HepG2 (cell line): ENCODE results near the gene CACNA1D. TPM values are rescaled to one million over a fixed set of nuclear protein-coding genes. Genes with fewer than 3 reads are reported as not detected.

Experiments
- ATAC-seq: fragments of 200-7000 bp; cut with Tn5 transposase; 3 replicates; pipeline ENCODE4 v1.9.1; 2020; ENCODE audit warnings: mild to moderate bottlenecking, moderate library complexity
- BruUV-seq: library from RNA; stranded (reverse); fragments of 400-500 nt; replicated peaks from 2 replicates; lab custom pipeline; 2021; lab: Mats Ljungman, UMichigan
- CTCF ChIA-PET: fragments of 300-600 bp; formaldehyde crosslinking; extraction: SDS; loops from one replicate; lab custom pipeline; 2021; ENCODE audit warnings: low total read pairs, inconsistent platforms, low intra/inter-chr PET ratio; lab: Yijun Ruan, JAX
- POLR2A ChIA-PET: fragments of 350-600 bp; sonication (Branson Sonifier 250); formaldehyde crosslinking; loops from one replicate; lab custom pipeline; 2020; ENCODE audit warnings: antibody characterized with exemption, inconsistent platforms; lab: Yijun Ruan, JAX
- DNase-seq: peaks from one replicate; pipeline ENCODE4 v3.0.0-alpha.2; 2015; ENCODE audit warnings: low spot score
- FAIRE-seq: peaks from 3 replicates; lab custom pipeline; 2011; peaks lifted over from hg19 to GRCh38; lab: Jason Lieb, UNC
- H2AFZ ChIP-seq: one replicate; pipeline ENCODE4 v1.6.1; 2011; ENCODE audit warnings: low read length, inconsistent platforms
- H3K27ac ChIP-seq: fragments of 300-600 bp; 3 replicates; pipeline ENCODE4 v1.8.0; 2011; ENCODE audit warnings: mixed run types, mild to moderate bottlenecking, mixed read lengths, low read length, inconsistent platforms; ENCODE audit not compliant: insufficient read depth; ENCODE audit errors: extremely low read length
- H3K27me3 ChIP-seq, 2 experiments: fragments of 200-600 bp in 1 of 2; 2 replicates in 1 of 2; 3 replicates in 1 of 2; pipeline versions ENCODE4 v1.6.0 to v1.8.0; 2011; ENCODE audit warnings: low read length in 2 of 2, mild to moderate bottlenecking in 2 of 2, moderate library complexity in 2 of 2, inconsistent platforms in 1 of 2; ENCODE audit not compliant: insufficient read depth in 2 of 2, control insufficient read depth in 1 of 2
- H3K36me3 ChIP-seq, 2 experiments: fragments of 200-600 bp in 1 of 2; replicated peaks in 1 of 2; 2 replicates in 1 of 2; 3 replicates in 1 of 2; pipeline versions ENCODE4 v1.5.1 to v1.8.0; 2011; ENCODE audit warnings: low read length in 2 of 2, inconsistent platforms in 1 of 2; ENCODE audit not compliant: insufficient read depth in 2 of 2, control insufficient read depth in 1 of 2
- H3K4me1 ChIP-seq: 2 replicates; pipeline ENCODE4 v1.5.1; 2012; ENCODE audit warnings: low read length, inconsistent platforms; ENCODE audit not compliant: insufficient read depth
- H3K4me2 ChIP-seq: 2 replicates; pipeline ENCODE4 v1.6.0; 2011; ENCODE audit warnings: low read depth, low read length, inconsistent platforms
- H3K4me3 ChIP-seq, 3 experiments: fragments of 200-600 bp in 1 of 3; sonication (generic), shearing (Covaris generic) in 1 of 3; replicated peaks in 1 of 3; 2 replicates each; pipeline ENCODE4 v1.5.1; 2011 to 2016; ENCODE audit warnings: low read length in 3 of 3, inconsistent platforms in 2 of 3, low read depth in 2 of 3, mild to moderate bottlenecking in 2 of 3, control low read depth in 1 of 3, mixed read lengths in 1 of 3; ENCODE audit not compliant: insufficient read depth in 1 of 3
- H3K79me2 ChIP-seq: one replicate; pipeline ENCODE4 v1.6.1; 2011; ENCODE audit warnings: low read length, inconsistent platforms; ENCODE audit not compliant: insufficient read depth
- H3K9ac ChIP-seq: 2 replicates; pipeline ENCODE4 v1.6.0; 2011; ENCODE audit warnings: mild to moderate bottlenecking, low read depth, low read length, inconsistent platforms; ENCODE audit not compliant: insufficient read depth
- H3K9me3 ChIP-seq: 2 replicates; pipeline ENCODE4 v1.5.1; 2012; ENCODE audit warnings: mild to moderate bottlenecking, low read length
- H4K20me1 ChIP-seq: 2 replicates; pipeline ENCODE4 v1.6.0; 2011; ENCODE audit warnings: inconsistent platforms, mild to moderate bottlenecking, low read length, moderate library complexity; ENCODE audit not compliant: insufficient read depth
- PCBP1 ChIP-seq: fragments of 200-400 bp; formaldehyde crosslinking; IDR thresholded peaks from 2 replicates; pipeline ENCODE4 v1.6.1; 2017; ENCODE audit warnings: mild to moderate bottlenecking, low read depth, low read length, borderline replicate concordance
- REL ChIP-seq: sonication (generic); formaldehyde crosslinking; conservative IDR thresholded peaks from 2 replicates; pipeline ENCODE4 v1.8.0; 2022; ENCODE audit warnings: mild to moderate bottlenecking, missing genetic modification reagents, moderate library complexity
- SMC3 ChIP-seq: IDR thresholded peaks from 2 replicates; pipeline ENCODE4 v1.6.1; 2011; ENCODE audit warnings: low read length, improper control_type of control experiment
- STAG1 ChIP-seq: sonication (generic); formaldehyde crosslinking; IDR thresholded peaks from 2 replicates; pipeline ENCODE4 v1.4.0; 2020; ENCODE audit warnings: missing genetic modification reagents
- ZNF138 ChIP-seq: sonication (generic); formaldehyde crosslinking; IDR thresholded peaks from 2 replicates; pipeline ENCODE4 v1.5.0; 2020; ENCODE audit warnings: mild to moderate bottlenecking, low read depth, missing genetic modification reagents
- WGBS: methylation state at CpG from one replicate; pipeline ENCODE4 v1.1.6; 2017; ENCODE audit warnings: low lambda C conversion rate; 5-methylcytosine and 5-hydroxymethylcytosine counted together
- in situ Hi-C: cut with HindIII; loops from 2 replicates; pipeline ENCODE4 v1.10.0; 2017; ENCODE audit warnings: low pct_unique_long_range_greater_than_20kb; ENCODE audit not compliant: extremely low pct_ligation_motif_present
- intact Hi-C: fragments of 100-400 bp; cut with micrococcal nuclease; formaldehyde crosslinking; loops from one replicate; pipeline ENCODE4 v1.10.0; 2022; ENCODE audit not compliant: unreplicated experiment
- polyA plus RNA-seq, 8 experiments: library from polyadenylated mRNA; depleted of rRNA in 3 of 8; stranded (reverse) in 7 of 8; unstranded in 1 of 8; fragments of >200 nt; fragmentation: Illumina TruSeq in 4 of 8; extraction: Trizol in 4 of 8; gene quantifications; 2 replicates each; pipeline versions ENCODE4 v1.2.1 to v1.2.3, GENCODE V29; 2011 to 2016; ENCODE audit warnings: low read depth in 4 of 8, missing spikeins in 1 of 8, mixed read lengths in 1 of 8; ENCODE audit not compliant: insufficient read depth in 1 of 8
- total RNA-seq, 5 experiments: library from RNA; depleted of rRNA; stranded (reverse); fragments of >200 nt; fragmentation: Illumina TruSeq; extraction: Trizol; gene quantifications; 2 replicates each; pipeline ENCODE4 v1.2.3, GENCODE V29; 2016; ENCODE audit warnings: low read depth in 1 of 5
- TF ChIP-seq, protein P1 (sequence below): sonication (generic); formaldehyde crosslinking; IDR thresholded peaks from 2 replicates; pipeline ENCODE4 v1.4.0; 2020; ENCODE audit warnings: mild to moderate bottlenecking, missing genetic modification reagents, borderline replicate concordance
- TF ChIP-seq, protein P2 (sequence below): sonication (generic); formaldehyde crosslinking; IDR thresholded peaks from one replicate; pipeline ENCODE4 v1.5.1; 2020; ENCODE audit warnings: mild to moderate bottlenecking, missing genetic modification reagents; ENCODE audit errors: not compliant biosample characterization

Gene CACNA1D
- total and polyA plus RNA-seq, 2 of the 13 experiments (the other 11 are each of a cell fraction or from before 2014, with no cell fraction given) = 0.26 to 0.38 TPM

DNA sequence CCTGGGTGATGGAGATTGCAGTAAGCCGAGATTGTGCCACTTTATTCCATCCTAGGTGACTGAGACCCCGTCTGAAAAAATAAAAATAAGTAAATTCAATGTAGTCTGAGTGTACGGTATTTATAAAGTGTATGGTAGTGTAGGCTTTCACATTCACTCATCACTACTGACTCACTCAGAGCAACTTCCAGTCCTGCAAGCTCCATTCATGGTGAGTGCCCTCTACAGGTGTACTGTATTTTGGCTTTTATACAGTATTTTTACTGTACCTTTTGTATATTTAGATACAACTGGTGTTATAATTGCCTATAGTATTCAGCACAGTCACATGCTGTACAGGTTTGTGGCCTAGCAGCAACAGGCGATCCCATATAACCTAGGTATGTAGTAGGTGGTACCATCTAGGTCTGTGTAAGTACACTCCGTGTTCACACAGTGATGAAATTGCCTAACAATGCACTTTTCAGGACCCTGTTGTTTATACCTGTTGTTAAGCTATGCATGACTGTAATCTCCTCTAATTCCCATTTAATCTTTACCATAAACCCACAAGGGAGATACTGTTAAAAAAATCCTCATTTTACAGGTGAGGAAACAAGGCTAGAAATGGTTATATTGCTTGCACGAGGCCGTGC, 19.3 kb downstream of the CACNA1D start:
- no peaks in the 10 kb centered on the region for H3K4me1 ChIP-seq
- BruUV-seq = no TSS peak
- peak; percentile 25 for DNase-seq
- ChIA-PET POLR2A (no interaction called here), CTCF (interaction anchor here (0.9 kb wide), 1 partner anchor 139 kb away, joined by 4 read pairs; no protein-coding TSS in a partner anchor)
- peak; percentile 58 for FAIRE-seq
- no peaks in the 10 kb centered on the region for H4K20me1 ChIP-seq
- no peak overlapping the region for H3K9ac ChIP-seq
- H3K9me3 ChIP-seq = no peaks in the 10 kb centered on the region
- peak; percentile 73 for ATAC-seq
- H3K27ac ChIP-seq = no peak overlapping the region
- no peak overlapping the region for H3K4me3 ChIP-seq
- H3K79me2 ChIP-seq = no peaks in the 10 kb centered on the region
- in situ Hi-C loops (no loop called here), intact Hi-C loops (loop anchor here (5.0 kb wide), 1 partner anchor 136 kb away; no protein-coding TSS in a partner anchor)
- H2AFZ ChIP-seq = no peak overlapping the region
- TF ChIP-seq, protein P1, sequence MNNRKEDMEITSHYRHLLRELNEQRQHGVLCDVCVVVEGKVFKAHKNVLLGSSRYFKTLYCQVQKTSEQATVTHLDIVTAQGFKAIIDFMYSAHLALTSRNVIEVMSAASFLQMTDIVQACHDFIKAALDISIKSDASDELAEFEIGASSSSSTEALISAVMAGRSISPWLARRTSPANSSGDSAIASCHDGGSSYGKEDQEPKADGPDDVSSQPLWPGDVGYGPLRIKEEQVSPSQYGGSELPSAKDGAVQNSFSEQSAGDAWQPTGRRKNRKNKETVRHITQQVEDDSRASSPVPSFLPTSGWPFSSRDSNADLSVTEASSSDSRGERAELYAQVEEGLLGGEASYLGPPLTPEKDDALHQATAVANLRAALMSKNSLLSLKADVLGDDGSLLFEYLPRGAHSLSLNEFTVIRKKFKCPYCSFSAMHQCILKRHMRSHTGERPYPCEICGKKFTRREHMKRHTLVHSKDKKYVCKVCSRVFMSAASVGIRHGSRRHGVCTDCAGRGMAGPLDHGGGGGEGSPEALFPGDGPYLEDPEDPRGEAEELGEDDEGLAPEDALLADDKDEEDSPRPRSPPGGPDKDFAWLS (CRISPR knock-in tag) = no peak
- TF ChIP-seq STAG1 (CRISPR knock-in tag) (peak; percentile 59), SMC3 (peak; percentile 47; the same call in 1 of the 2 replicates), ZNF138 (CRISPR knock-in tag) (no peak)
- H3K36me3 ChIP-seq = no peaks in the 10 kb centered on the region
- no peak overlapping the region for H3K4me2 ChIP-seq
- WGBS = 64% methylated on average over 7 of the region's 7 CpGs
- no peaks in the 10 kb centered on the region; a peak in 1 of 5 replicates for H3K27me3 ChIP-seq

DNA sequence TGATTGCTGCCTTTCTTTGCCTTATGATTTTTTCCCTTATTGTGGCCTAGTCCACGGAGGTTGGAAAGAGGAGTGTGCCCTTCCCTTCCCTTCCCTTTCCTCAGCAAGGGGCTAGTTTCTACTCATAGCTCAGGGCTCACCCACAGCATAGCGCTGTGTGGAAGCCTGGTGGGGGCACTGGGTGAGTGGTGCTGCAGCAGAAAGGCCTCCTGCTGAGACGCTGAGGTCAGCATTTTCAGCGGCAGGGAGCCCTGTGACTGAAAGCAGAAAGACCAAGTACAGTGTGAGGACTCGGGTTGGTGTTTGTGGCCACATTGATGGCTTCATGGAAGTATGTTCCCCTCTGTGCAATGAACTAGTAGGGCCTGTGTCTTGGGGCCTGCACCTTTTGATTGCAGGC, 21.9 kb downstream of the CACNA1D start:
- 50% methylated on average over 5 of the region's 5 CpGs for WGBS
- Histone ChIP-seq H3K27me3 (no peaks in the 10 kb centered on the region; a peak in 1 of 5 replicates), H3K4me3 (no peak overlapping the region), H3K79me2 (no peaks in the 10 kb centered on the region), H3K27ac (no peak overlapping the region), H3K36me3 (no peaks in the 10 kb centered on the region), H3K4me2 (no peak overlapping the region), H2AFZ (no peak overlapping the region), H3K9me3 (no peaks in the 10 kb centered on the region), H3K4me1 (no peaks in the 10 kb centered on the region), H4K20me1 (no peaks in the 10 kb centered on the region), H3K9ac (no peak overlapping the region)
- no peak for DNase-seq
- ChIA-PET CTCF (no interaction called here), POLR2A (no interaction called here)
- no TSS peak for BruUV-seq
- no peak for ATAC-seq
- FAIRE-seq = no peak
- intact Hi-C loops (no loop called here), in situ Hi-C loops (no loop called here)
- TF ChIP-seq PCBP1 (no peak), REL (CRISPR knock-in tag) (no peak)
- TF ChIP-seq, protein P2, sequence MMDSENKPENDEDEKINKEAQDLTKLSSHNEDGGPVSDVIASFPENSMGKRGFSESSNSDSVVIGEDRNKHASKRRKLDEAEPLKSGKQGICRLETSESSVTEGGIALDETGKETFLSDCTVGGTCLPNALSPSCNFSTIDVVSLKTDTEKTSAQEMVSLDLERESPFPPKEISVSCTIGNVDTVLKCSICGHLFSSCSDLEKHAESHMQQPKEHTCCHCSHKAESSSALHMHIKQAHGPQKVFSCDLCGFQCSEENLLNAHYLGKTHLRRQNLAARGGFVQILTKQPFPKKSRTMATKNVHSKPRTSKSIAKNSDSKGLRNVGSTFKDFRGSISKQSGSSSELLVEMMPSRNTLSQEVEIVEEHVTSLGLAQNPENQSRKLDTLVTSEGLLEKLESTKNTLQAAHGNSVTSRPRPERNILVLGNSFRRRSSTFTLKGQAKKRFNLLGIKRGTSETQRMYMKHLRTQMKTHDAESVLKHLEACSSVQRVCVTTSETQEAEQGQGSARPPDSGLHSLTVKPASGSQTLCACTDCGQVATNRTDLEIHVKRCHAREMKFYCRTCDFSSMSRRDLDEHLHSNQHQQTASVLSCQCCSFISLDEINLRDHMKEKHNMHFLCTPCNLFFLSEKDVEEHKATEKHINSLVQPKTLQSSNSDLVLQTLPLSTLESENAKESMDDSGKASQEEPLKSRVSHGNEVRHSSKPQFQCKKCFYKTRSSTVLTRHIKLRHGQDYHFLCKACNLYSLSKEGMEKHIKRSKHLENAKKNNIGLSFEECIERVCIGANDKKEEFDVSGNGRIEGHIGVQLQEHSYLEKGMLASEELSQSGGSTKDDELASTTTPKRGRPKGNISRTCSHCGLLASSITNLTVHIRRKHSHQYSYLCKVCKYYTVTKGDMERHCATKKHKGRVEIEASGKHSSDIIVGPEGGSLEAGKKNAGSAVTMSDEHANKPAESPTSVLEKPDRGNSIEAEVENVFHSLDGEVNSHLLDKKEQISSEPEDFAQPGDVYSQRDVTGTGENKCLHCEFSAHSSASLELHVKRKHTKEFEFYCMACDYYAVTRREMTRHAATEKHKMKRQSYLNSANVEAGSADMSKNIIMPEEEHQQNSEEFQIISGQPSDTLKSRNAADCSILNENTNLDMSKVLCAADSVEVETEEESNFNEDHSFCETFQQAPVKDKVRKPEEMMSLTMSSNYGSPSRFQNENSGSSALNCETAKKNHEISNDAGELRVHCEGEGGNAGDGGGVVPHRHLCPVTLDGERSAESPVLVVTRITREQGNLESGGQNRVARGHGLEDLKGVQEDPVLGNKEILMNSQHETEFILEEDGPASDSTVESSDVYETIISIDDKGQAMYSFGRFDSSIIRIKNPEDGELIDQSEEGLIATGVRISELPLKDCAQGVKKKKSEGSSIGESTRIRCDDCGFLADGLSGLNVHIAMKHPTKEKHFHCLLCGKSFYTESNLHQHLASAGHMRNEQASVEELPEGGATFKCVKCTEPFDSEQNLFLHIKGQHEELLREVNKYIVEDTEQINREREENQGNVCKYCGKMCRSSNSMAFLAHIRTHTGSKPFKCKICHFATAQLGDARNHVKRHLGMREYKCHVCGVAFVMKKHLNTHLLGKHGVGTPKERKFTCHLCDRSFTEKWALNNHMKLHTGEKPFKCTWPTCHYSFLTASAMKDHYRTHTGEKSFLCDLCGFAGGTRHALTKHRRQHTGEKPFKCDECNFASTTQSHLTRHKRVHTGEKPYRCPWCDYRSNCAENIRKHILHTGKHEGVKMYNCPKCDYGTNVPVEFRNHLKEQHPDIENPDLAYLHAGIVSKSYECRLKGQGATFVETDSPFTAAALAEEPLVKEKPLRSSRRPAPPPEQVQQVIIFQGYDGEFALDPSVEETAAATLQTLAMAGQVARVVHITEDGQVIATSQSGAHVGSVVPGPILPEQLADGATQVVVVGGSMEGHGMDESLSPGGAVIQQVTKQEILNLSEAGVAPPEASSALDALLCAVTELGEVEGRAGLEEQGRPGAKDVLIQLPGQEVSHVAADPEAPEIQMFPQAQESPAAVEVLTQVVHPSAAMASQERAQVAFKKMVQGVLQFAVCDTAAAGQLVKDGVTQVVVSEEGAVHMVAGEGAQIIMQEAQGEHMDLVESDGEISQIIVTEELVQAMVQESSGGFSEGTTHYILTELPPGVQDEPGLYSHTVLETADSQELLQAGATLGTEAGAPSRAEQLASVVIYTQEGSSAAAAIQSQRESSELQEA = no peak
